HepG2 (cell line): ENCODE data around the gene COMT. TPM values are rescaled to one million over a fixed set of nuclear protein-coding genes. Genes with fewer than 3 reads are reported as not detected.

ENCODE experiments used
- AKAP8 ChIP-seq: sonication (generic); formaldehyde crosslinking; IDR thresholded peaks from 2 replicates; pipeline ENCODE4 v1.5.1; 2020; ENCODE audit warnings: mild to moderate bottlenecking, missing genetic modification reagents
- CAMTA2 ChIP-seq: sonication (generic); formaldehyde crosslinking; IDR thresholded peaks from 2 replicates; pipeline ENCODE4 v1.4.0; 2020; ENCODE audit warnings: mild to moderate bottlenecking, missing genetic modification reagents, borderline replicate concordance
- CEBPZ ChIP-seq: IDR thresholded peaks from 2 replicates; pipeline ENCODE4 v1.6.1; 2012; ENCODE audit warnings: low read length, improper control_type of control experiment
- FOXK2 ChIP-seq: fragments of 450-650 bp; IDR thresholded peaks from 2 replicates; pipeline ENCODE4 v1.6.1; 2016
- HCFC1 ChIP-seq: fragments of 150-350 bp; IDR thresholded peaks from 2 replicates; pipeline ENCODE4 v1.6.1; 2014; ENCODE audit warnings: low read depth, low read length
- HNF4A ChIP-seq: sonication (generic); formaldehyde crosslinking; IDR thresholded peaks from 2 replicates; pipeline ENCODE4 v1.4.0; 2020; ENCODE audit warnings: missing genetic modification reagents
- IKZF4 ChIP-seq: sonication (generic); formaldehyde crosslinking; IDR thresholded peaks from 2 replicates; pipeline ENCODE4 v1.5.1; 2020; ENCODE audit warnings: borderline replicate concordance, mild to moderate bottlenecking, low read depth, missing genetic modification reagents; ENCODE audit errors: not compliant biosample characterization
- KLF13 ChIP-seq: sonication (generic); formaldehyde crosslinking; IDR thresholded peaks from 2 replicates; pipeline ENCODE4 v1.4.0; 2020; ENCODE audit warnings: mild to moderate bottlenecking, missing genetic modification reagents
- MIXL1 ChIP-seq: IDR thresholded peaks from 2 replicates; pipeline ENCODE4 v1.6.1; 2016
- MTERF4 ChIP-seq: sonication (generic); formaldehyde crosslinking; IDR thresholded peaks from 2 replicates; pipeline ENCODE4 v1.8.0; 2023; ENCODE audit warnings: mild to moderate bottlenecking, missing genetic modification reagents
- NR2F6 ChIP-seq, 2 experiments: IDR thresholded peaks; 2 replicates each; pipeline ENCODE4 v1.6.1; 2016; ENCODE audit warnings: antibody characterized with exemption in 1 of 2, mild to moderate bottlenecking in 1 of 2
- NRL ChIP-seq: sonication (generic); formaldehyde crosslinking; IDR thresholded peaks from 2 replicates; pipeline ENCODE4 v1.5.0; 2020; ENCODE audit warnings: missing genetic modification reagents, mild to moderate bottlenecking, moderate library complexity, borderline replicate concordance
- PRPF4 ChIP-seq: fragments of 200-400 bp; formaldehyde crosslinking; IDR thresholded peaks from 2 replicates; pipeline ENCODE4 v1.6.1; 2016; ENCODE audit warnings: low read length, low read depth; ENCODE audit not compliant: poor library complexity, severe bottlenecking
- TRIM24 ChIP-seq: sonication (generic); formaldehyde crosslinking; IDR thresholded peaks from 2 replicates; pipeline ENCODE4 v1.8.0; 2022; ENCODE audit warnings: mild to moderate bottlenecking, missing genetic modification reagents
- ZBTB20 ChIP-seq: sonication (generic); formaldehyde crosslinking; IDR thresholded peaks from 2 replicates; pipeline ENCODE4 v1.8.1; 2023; ENCODE audit warnings: missing genetic modification reagents, low read depth, mild to moderate bottlenecking, borderline replicate concordance
- ZBTB38 ChIP-seq: sonication (generic); formaldehyde crosslinking; IDR thresholded peaks from 2 replicates; pipeline ENCODE4 v1.5.1; 2020; ENCODE audit warnings: mild to moderate bottlenecking, missing genetic modification reagents
- ZBTB4 ChIP-seq: sonication (generic); formaldehyde crosslinking; IDR thresholded peaks from 2 replicates; pipeline ENCODE4 v1.4.0; 2020; ENCODE audit warnings: missing genetic modification reagents, mild to moderate bottlenecking, borderline replicate concordance
- ZBTB8A ChIP-seq: sonication (generic); formaldehyde crosslinking; IDR thresholded peaks from 2 replicates; pipeline ENCODE4 v1.4.0; 2020; ENCODE audit warnings: mild to moderate bottlenecking, low read depth, missing genetic modification reagents, borderline replicate concordance
- ZFP41 ChIP-seq: sonication (generic); formaldehyde crosslinking; IDR thresholded peaks from 2 replicates; pipeline ENCODE4 v1.4.0; 2020; ENCODE audit warnings: mild to moderate bottlenecking, missing genetic modification reagents, borderline replicate concordance
- ZFYVE20 ChIP-seq: sonication (generic); formaldehyde crosslinking; IDR thresholded peaks from 2 replicates; pipeline ENCODE4 v1.8.0; 2023; ENCODE audit warnings: low read depth, mild to moderate bottlenecking, moderate library complexity, missing genetic modification reagents, borderline replicate concordance
- ZNF12 ChIP-seq: sonication (generic); formaldehyde crosslinking; IDR thresholded peaks from 2 replicates; pipeline ENCODE4 v1.5.0; 2020; ENCODE audit warnings: missing genetic modification reagents
- ZNF331 ChIP-seq: sonication (generic); formaldehyde crosslinking; IDR thresholded peaks from 2 replicates; pipeline ENCODE4 v1.4.0; 2020; ENCODE audit warnings: missing genetic modification reagents
- ZNF558 ChIP-seq: sonication (generic); formaldehyde crosslinking; IDR thresholded peaks from 2 replicates; pipeline ENCODE4 v1.9.0; 2022; ENCODE audit warnings: mild to moderate bottlenecking, missing genetic modification reagents, borderline replicate concordance
- polyA plus RNA-seq, 8 experiments: library from polyadenylated mRNA; depleted of rRNA in 3 of 8; stranded (reverse) in 7 of 8; unstranded in 1 of 8; fragments of >200 nt; fragmentation: Illumina TruSeq in 4 of 8; extraction: Trizol in 4 of 8; gene quantifications; 2 replicates each; pipeline versions ENCODE4 v1.2.1 to v1.2.3, GENCODE V29; 2011 to 2016; ENCODE audit warnings: low read depth in 4 of 8, missing spikeins in 1 of 8, mixed read lengths in 1 of 8; ENCODE audit not compliant: insufficient read depth in 1 of 8
- total RNA-seq, 5 experiments: library from RNA; depleted of rRNA; stranded (reverse); fragments of >200 nt; fragmentation: Illumina TruSeq; extraction: Trizol; gene quantifications; 2 replicates each; pipeline ENCODE4 v1.2.3, GENCODE V29; 2016; ENCODE audit warnings: low read depth in 1 of 5

COMT gene
- total and polyA plus RNA-seq, 2 of the 13 experiments (the other 11 are each of a cell fraction or from before 2014, with no cell fraction given), result 156 to 162 TPM

DNA sequence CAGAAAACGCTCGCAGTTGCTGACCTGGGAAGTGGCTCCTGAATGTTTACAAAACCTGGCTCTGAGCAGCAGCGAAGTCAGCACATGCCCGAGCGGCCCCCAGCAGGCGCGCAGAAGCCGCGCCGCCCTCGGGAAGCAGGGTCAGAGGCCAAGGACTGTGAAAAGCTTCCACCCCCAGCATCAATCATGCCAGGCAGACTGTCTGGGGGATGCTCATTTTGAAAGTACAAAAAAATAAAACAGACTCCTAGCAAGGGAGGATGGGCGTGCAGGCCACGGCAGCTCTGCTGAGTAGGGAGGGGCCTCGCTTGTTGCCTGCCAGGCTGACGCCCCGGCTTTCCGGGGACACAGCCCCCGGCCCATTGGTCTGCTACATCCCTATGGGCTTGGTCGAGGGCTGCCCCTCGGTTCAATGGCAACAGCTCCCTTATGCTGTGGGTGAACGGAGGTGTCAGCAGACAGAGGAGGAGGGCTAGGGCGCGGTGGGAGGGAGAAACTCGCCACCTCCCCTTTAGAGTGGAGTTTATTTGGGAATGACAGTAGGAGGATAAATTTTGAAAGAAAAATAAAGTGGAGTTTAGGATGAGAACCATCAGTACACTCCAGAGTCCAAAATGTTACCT lies 49.2 kb upstream of the COMT start (continued):
- TF ChIP-seq ZBTB4 (CRISPR knock-in tag) (peak; percentile 73; the same call in 1 of the 2 replicates), NR2F6 (IDR thresholded peaks at IDR 0.05) (peak; percentile 97), NR2F6 (CRISPR knock-in tag; IDR thresholded peaks at IDR 0.05) (peak; percentile 99), IKZF4 (CRISPR knock-in tag) (peak; percentile 98), AKAP8 (CRISPR knock-in tag) (peak; percentile 85; the same call in 1 of the 2 replicates), HCFC1 (no peak), ZNF558 (CRISPR knock-in tag) (peak; percentile 99; the same call in 1 of the 2 replicates), ZNF12 (CRISPR knock-in tag) (no peak; the same call in 1 of the 2 replicates), FOXK2 (no peak), ZNF331 (CRISPR knock-in tag) (peak; percentile 93), PRPF4 (no peak), ZFYVE20 (CRISPR knock-in tag) (peak; percentile 72; the same call in 1 of the 2 replicates), ZBTB38 (CRISPR knock-in tag) (peak; percentile 96), HNF4A (CRISPR knock-in tag) (peak; percentile 62; the same call in 1 of the 2 replicates), NRL (CRISPR knock-in tag) (peak; percentile 97), ZFP41 (peak; percentile 97; the same call in 1 of the 2 replicates), TRIM24 (CRISPR knock-in tag) (no peak), ZBTB8A (CRISPR knock-in tag) (0 out of 2 replicates have a peak, but pooled peaks have one; percentile 38), KLF13 (no peak), ZBTB20 (peak; percentile 92; the same call in 1 of the 2 replicates), MIXL1 (peak; percentile 84), CEBPZ (no peak), CAMTA2 (CRISPR knock-in tag) (peak; percentile 91), MTERF4 (CRISPR knock-in tag) (peak; percentile 99)
